Measurements from ENCODE around the gene SMG9.
"Not testable (repeated sequence)": the region's sequence is repeated elsewhere in the genome, so short reads cannot be mapped to it uniquely, and the experiment has no call there.

The SMG9 gene

GRCh38 chr19:43779820-43780219 is 25.1 kb upstream of the SMG9 start:
- peak; percentile 31 for DNase-seq

GRCh38 chr19:43779147-43779819 is 24.5 kb upstream of the SMG9 start:
- no peak for DNase-seq

GRCh38 chr19:43778651-43779050 is 23.9 kb upstream of the SMG9 start:
- peak; percentile 99 for DNase-seq

GRCh38 chr19:43777163-43777695 is 22.5 kb upstream of the SMG9 start:
- no peak for DNase-seq

DNA sequence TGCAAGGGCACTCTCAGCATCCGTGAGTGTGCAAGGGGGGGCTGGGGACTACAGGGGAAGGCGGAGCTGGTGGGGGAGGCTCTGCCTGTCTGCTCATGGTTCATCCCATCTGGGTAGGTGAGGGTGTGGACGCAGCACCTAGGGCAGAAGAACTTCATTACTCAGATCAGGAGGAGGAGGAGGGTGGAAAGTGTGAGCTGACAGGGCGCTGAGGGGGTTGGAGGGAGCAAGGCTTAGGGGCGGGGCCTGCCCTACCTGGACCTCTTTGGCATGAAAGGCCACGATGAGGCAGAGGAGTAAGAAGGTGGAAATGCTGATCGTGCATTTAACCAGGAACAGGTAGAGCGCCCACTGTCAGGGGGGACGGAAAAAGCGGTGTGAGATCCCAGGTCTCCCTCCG is 21.5 kb upstream of the SMG9 start:
- no peak for DNase-seq

DNA sequence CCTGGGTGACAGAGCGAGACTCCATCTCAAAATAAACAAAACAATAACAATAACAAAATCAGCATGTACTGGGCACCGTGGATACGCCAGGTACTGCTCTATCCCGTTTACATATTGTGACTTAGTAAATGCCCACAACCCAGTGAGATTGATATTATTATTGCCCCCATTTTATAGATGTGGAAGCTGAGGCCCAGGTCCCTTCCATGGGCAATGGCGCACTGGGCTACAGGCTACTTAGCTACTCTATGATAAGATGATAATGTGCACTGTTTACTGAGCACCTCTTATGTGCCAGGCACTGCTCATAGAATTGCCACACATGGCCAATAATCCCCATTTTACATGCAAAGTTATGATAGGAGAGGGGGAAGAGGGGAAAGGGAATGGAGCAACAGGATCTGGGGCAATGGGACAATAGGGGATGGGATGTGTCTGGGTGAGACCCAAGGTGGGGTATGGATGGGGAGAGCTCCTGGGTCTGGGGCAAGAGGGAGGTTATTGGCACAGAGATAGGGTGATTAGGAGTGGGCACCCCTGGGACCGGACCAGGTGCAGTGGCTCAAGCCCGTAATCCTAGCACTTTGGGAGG is 20.6 kb upstream of the SMG9 start:
- no peak for DNase-seq

DNA sequence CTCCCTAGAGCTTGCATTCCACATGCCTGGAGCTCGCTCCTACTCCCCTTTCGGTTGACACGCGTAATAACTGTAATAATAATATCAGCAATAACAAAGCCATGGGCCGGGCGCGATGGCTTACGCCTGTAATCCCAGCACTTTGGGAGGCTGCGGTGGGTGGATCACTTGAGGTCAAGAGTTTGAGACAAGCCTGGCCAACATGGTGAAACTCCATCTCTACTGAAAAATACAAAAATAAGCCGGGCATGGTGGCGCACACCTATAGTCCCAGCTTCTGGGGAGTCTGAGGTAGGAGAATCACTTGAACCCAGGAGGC is 20.1 kb upstream of the SMG9 start:
- DNase-seq, result not testable (repeated sequence)

DNA sequence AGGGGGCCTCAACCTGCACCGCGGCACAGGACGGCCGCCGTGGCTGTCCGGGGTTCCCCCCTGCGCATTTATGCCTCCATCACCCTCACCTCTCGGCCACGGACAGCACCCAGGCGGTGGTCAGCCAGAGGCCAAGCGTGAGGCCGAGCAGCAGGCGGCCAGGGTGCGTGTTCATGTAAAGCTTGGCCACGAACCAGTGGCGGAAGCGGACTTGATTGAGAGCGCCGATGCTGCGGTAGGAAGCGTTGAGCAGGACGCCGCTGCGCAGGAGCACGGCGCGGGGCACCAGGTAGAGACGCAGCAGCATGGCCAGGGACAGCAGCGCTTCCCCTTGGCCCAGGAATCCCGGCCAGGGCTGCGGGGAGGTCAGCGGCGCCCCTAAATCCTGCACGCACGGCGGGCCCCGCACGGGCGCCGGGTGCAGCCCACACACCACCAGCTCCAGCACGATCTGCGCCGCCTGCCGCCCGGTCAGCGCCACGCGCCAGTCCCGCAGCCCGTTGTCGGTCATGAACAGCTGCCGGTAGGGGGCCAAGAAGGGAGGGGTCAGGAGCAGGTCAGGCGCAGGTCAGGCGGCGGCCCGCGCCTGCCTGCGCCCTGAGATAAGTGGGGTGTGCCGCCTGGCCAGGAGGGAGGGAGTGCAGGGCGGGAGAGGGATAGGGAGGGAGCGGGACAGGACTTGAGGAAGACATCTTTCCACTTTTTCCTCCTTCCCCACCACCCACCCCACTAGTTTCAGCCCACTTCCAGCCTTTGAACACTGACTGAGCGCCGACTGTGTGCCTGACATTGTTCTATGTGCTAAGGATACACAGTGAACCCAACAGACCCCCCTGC is 19.6 kb upstream of the SMG9 start:
- DNase-seq, result no peak

DNA sequence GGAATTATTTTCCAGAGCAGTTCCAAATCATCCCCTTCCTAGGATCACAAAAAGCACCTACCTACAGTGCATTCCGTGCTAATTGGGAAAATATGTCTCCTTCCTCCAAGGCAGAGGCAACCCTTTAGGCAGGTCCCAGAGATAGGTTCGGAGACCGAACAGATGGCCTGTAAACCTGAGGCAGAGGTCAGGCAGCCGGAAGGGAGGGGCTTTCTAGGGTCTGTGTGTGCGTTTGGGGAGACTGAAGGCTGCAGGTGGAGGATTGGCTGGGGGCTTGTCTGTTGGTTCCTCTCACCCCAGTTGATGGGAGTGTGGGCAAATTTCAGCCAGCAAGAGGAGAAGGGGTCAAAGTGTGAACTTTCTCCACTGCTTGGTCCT is 19.0 kb upstream of the SMG9 start:
- no peak for DNase-seq

DNA sequence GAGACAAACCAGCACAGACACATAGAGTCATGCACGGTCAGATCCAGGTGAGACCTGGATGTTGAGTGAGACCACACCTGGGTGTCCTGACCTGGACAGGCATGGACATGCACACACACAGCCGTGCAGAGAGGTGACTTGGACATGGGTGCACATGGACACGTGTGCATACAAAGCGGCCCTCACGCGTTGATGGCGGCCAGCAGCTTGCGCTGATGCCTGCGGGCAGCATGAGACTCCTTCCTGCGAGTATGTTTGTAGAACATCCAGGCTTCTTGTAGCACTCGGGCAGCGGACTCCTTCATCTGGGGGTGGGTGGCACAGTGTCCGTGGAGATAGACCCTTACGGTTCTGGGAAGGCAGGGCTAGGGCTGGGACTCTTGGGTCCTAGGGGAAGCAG is 14.5 kb upstream of the SMG9 start:
- no peak for DNase-seq

GRCh38 chr19:43768273-43769050 is 13.7 kb upstream of the SMG9 start:
- no peak for DNase-seq

DNA sequence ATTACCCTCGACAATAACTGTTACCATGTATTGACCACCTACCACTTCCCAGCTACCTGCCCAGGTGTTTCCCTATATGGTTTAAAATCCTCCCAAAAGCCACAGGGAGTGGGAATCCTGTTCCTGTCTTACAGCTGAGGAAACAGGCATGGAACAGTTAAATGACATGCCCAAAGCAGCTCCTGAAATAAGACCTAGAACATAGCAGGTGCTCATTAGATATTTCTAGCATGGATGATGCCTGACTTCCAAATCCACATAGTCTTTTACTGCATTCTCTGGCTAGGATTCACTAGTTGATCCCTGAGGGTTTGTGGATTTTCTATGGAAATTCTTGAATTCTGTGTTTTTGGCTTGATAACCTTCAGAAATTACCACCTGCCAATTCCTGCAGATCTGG is 13.1 kb upstream of the SMG9 start:
- DNase-seq, result no peak

DNA sequence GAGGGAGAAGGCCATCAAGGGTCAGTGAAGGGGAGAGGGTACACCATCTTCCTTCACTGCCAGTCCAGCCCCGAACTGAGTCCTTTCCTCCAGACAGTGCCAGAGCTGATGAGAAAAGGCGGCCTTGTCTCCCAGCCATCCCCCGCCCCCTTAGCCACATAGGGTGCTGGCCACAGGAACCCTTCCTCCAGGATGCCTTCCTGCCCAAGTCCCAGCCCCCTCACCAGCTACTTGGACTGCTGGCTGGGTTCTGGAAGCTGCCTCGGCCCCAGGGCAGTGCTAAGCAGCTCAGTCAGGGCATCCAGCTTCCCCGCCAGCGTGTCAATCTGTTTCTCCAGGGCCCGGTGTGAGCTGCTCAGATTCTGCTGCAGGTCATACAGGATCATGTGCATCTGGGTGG is 12.6 kb upstream of the SMG9 start:
- no peak for DNase-seq

DNA sequence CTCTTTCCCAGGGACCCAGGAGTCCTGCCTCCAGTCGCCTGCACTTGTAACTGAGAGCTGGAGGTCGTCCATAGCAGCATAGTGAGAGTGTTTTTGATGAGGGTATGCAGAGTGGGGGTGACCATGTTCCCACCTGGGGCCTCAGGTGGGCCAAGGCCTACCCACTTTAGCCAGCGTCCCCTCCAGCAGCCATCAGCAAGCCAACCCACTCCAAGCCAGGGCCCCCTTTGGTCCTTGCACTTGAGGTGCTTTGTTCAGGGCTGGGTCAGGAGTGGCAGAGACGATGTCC is 11.9 kb upstream of the SMG9 start:
- no peak for DNase-seq

GRCh38 chr19:43765109-43765876 is 10.5 kb upstream of the SMG9 start:
- DNase-seq, result no peak

GRCh38 chr19:43764684-43765083 is 9.9 kb upstream of the SMG9 start:
- DNase-seq, result not testable (repeated sequence)

- no peak for DNase-seq
These were observed 8.7 kb upstream of the SMG9 start for GRCh38 chr19:43763473-43763939.

DNA sequence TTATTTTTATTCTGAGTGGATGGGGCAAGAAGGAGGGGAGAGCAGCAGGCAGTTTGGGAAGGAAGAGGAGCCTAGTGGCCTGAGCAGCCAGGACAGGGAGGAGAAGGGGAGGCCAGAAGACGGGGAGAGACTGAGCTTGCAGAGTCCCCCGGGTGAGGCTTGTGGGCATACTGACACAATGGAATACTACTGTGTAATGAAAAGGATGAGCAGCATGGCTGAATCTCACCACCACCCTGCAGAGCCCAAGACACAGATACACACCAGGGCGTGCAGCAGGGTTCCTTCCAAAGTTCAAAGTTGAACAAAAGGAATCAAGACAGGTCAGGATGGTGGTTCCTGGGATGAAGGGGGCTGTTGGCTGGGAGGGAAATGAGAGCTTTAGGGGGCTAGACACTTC is 8.1 kb upstream of the SMG9 start:
- DNase-seq, result no peak

DNA sequence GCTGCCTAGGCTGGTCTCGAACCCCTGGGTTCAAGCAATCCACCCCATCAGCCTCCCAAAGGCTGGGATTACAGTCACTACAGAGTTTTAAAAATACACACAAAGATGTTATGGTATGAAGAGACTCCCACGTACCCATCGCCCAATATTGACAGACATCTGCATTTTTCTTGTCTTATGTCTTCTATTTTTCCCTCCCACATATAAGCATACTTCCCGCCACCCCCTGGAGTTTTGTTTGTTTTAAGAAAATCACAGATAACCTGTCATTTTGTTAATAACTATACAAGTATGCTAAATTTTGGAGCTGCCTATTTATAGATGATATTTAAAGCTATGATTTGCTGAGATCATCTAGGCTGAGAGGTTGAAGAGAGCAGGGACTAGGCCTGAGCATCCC is 6.2 kb upstream of the SMG9 start:
- DNase-seq, result no peak

DNA sequence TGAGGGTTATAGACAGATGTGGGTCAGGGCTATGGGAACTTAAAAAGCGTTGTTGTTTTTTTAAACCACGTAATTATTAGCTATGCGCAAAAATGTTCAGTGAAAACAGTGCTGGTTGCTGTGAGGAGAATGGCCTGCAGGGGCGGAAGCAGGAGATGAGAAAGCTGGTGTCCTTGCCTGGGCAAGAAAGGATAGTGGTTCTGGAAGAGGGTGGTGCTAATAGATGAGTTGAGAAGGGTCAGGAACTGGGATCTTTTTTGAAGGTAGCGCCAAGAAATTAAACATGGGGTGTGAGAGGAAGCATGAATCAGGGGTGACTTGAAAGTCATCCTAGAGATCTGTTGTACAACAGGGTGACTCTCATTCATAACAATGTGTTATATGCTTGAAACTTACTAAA is 4.8 kb upstream of the SMG9 start:
- DNase-seq, result no peak

DNA sequence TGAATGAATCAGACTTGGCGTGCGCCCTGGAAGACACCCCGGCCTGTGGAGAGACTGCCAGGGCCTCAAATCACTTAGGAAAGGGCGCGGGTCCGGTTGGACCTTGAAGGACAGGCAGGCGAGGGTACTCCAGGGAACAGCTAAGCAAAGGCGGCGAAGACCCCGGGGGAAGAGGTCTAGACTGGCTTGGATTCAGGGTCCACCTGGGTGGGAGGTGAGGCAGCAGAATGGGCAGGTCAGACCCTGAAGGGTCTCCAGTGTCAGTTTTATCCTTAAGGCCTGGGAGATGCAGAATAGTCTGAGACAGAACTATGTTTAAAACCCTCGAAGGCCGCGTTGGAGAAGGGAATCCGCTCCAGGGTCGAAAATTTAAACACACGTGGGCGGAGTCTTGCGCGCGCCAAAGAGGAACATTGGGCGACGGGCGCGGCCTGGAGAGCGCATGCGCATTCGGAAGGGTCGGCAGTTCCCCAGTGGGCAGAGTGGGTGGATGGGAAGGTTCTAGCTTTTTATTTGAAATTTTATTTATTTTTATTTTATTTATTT is 567 bp upstream of the SMG9 start:
- DNase-seq, result peak; percentile 90

- DNase-seq, result no peak
These were observed 584 bp downstream of the SMG9 start for GRCh38 chr19:43754253-43754502.

Measured in NCI-H146 (cell line).